A673 (cell line): ENCODE data around the gene SLC12A6. TPM values are rescaled to one million over a fixed set of nuclear protein-coding genes. Genes with fewer than 3 reads are reported as not detected.

ENCODE experiments used
- BruUV-seq: library from RNA; stranded (reverse); fragments of 400-500 nt; replicated peaks from 2 replicates; lab custom pipeline; 2021; lab: Mats Ljungman, UMichigan
- CTCF ChIA-PET: fragments of 300-600 bp; sonication (Branson Sonifier 250); formaldehyde crosslinking; loops from one replicate; lab custom pipeline; 2022; ENCODE audit warnings: antibody characterized with exemption; lab: Charles Lee
- POLR2A ChIA-PET: fragments of 300-600 bp; sonication (Branson Sonifier 250); formaldehyde crosslinking; loops from one replicate; lab custom pipeline; 2022; ENCODE audit warnings: antibody characterized with exemption; ENCODE audit not compliant: low non-redundant PET; lab: Charles Lee
- DNase-seq: peaks from one replicate; pipeline ENCODE4 v3.0.0-alpha.2; 2015; ENCODE audit warnings: low spot score
- H3K27ac ChIP-seq: fragments of 200-600 bp; sonication (generic); 2 replicates; pipeline ENCODE4 v1.5.1; 2016; ENCODE audit warnings: mixed run types, low read depth, mild to moderate bottlenecking, mixed read lengths, antibody characterized with exemption, low read length; ENCODE audit not compliant: poor library complexity, severe bottlenecking
- H3K27me3 ChIP-seq: fragments of 200-600 bp; sonication (generic); replicated peaks from 2 replicates; pipeline ENCODE4 v1.6.1; 2017; ENCODE audit warnings: mixed run types, low read depth, mild to moderate bottlenecking, mixed read lengths, antibody characterized with exemption, low read length; ENCODE audit not compliant: insufficient read depth, poor library complexity
- H3K36me3 ChIP-seq: fragments of 200-600 bp; sonication (generic); 2 replicates; pipeline ENCODE4 v1.6.1; 2016; ENCODE audit warnings: mixed run types, mild to moderate bottlenecking, mixed read lengths, antibody characterized with exemption, low read length; ENCODE audit not compliant: insufficient read depth, poor library complexity, severe bottlenecking
- H3K4me1 ChIP-seq: fragments of 200-600 bp; sonication (generic); 2 replicates; pipeline ENCODE4 v1.6.1; 2017; ENCODE audit warnings: mixed run types, mild to moderate bottlenecking, mixed read lengths, antibody characterized with exemption, low read length; ENCODE audit not compliant: insufficient read depth, poor library complexity, severe bottlenecking
- H3K4me3 ChIP-seq: fragments of 200-600 bp; sonication (generic); 2 replicates; pipeline ENCODE4 v1.5.1; 2016; ENCODE audit warnings: low read depth, mixed run types, mild to moderate bottlenecking, mixed read lengths, low read length; ENCODE audit not compliant: poor library complexity, severe bottlenecking
- H3K9me3 ChIP-seq: fragments of 200-600 bp; sonication (generic); 2 replicates; pipeline ENCODE4 v1.6.1; 2016; ENCODE audit warnings: mixed run types, low read depth, mild to moderate bottlenecking, mixed read lengths, antibody characterized with exemption, low read length; ENCODE audit not compliant: poor library complexity, severe bottlenecking
- CTCF ChIP-seq: fragments of 300-800, 200-600 bp; sonication (generic); conservative IDR thresholded peaks from 2 replicates; pipeline ENCODE4 v1.5.1; 2017; ENCODE audit warnings: low read depth, mild to moderate bottlenecking, antibody characterized with exemption, low read length, moderate library complexity, mixed read lengths
- EZH2 ChIP-seq: fragments of 200-600 bp; sonication (generic); IDR thresholded peaks from 2 replicates; pipeline ENCODE4 v1.6.1; 2017; ENCODE audit warnings: borderline replicate concordance, low read depth, mild to moderate bottlenecking, mixed read lengths, antibody characterized with exemption, low read length; ENCODE audit not compliant: poor library complexity, severe bottlenecking
- intact Hi-C: fragments of 100-400 bp; cut with micrococcal nuclease; formaldehyde crosslinking; loops from one replicate; pipeline ENCODE4 v1.10.0; 2022; ENCODE audit not compliant: unreplicated experiment
- total RNA-seq: library from RNA; stranded (reverse); gene quantifications from 2 replicates; pipeline ENCODE4 v1.2.3, GENCODE V29; 2021

The SLC12A6 gene
- total RNA-seq, 1 experiment from 2014 or later = 17.2 TPM

GRCh38 chr15:34359416-34359815 lies 21.8 kb upstream of the SLC12A6 start:
- Histone ChIP-seq H3K36me3 (peaks cover 6% of the 10 kb centered on the region), H3K4me3 (no peak overlapping the region), H3K27ac (no peak overlapping the region), H3K9me3 (no peaks in the 10 kb centered on the region), H3K27me3 (no peaks in the 10 kb centered on the region), H3K4me1 (no peaks in the 10 kb centered on the region)
- TF ChIP-seq EZH2 (no peak), CTCF (no peak)
- intact Hi-C loops = no loop called here
- CTCF ChIA-PET = no interaction called here
- POLR2A ChIA-PET = no interaction called here
- no TSS peak for BruUV-seq
- no peak for DNase-seq

GRCh38 chr15:34358948-34359347 lies 21.4 kb upstream of the SLC12A6 start:
- H3K4me3 ChIP-seq = no peak overlapping the region
- no peaks in the 10 kb centered on the region for H3K9me3 ChIP-seq
- no peak overlapping the region for H3K27ac ChIP-seq
- no peaks in the 10 kb centered on the region for H3K27me3 ChIP-seq
- no peaks in the 10 kb centered on the region for H3K4me1 ChIP-seq
- H3K36me3 ChIP-seq = peaks cover 6% of the 10 kb centered on the region
- ChIA-PET CTCF (no interaction called here), POLR2A (no interaction called here)
- DNase-seq = no peak
- intact Hi-C loops = no loop called here
- no peak for TF ChIP-seq EZH2
- TF ChIP-seq CTCF = no peak
- no TSS peak for BruUV-seq

- no peaks in the 10 kb centered on the region for H3K9me3 ChIP-seq
- intact Hi-C loops = no loop called here
- peaks cover 6% of the 10 kb centered on the region for H3K36me3 ChIP-seq
- ChIA-PET POLR2A (interaction anchor here (0.6 kb wide), 1 partner anchor 126 kb away, joined by 4 read pairs; no protein-coding TSS in a partner anchor), CTCF (interaction anchor here (0.7 to 0.8 kb wide), 2 partner anchors 9 to 1280 kb away, joined by 4 to 11 read pairs; no protein-coding TSS in a partner anchor)
- H3K4me1 ChIP-seq = no peaks in the 10 kb centered on the region
- no peak overlapping the region for H3K27ac ChIP-seq
- no peaks in the 10 kb centered on the region for H3K27me3 ChIP-seq
- H3K4me3 ChIP-seq = no peak overlapping the region
- no peak for DNase-seq
- TF ChIP-seq CTCF (peak; percentile 38), EZH2 (no peak)
- no TSS peak for BruUV-seq
Observed at GRCh38 chr15:34358367-34358766, 20.8 kb upstream of the SLC12A6 start.
